BLaER1 treated with 17β-estradiol and CSF1 and Interleukin-3, amounts not matched to agents 10 nM and 100 nM (cell line): ENCODE results near the gene TPSG1.

Source experiments
- H3K27ac ChIP-seq, 11 experiments: shearing (Covaris generic); formaldehyde crosslinking; 2 replicates each; pipeline ENCODE4 v1.8.1; 2022
- H3K27me3 ChIP-seq, 11 experiments: shearing (Covaris generic); formaldehyde crosslinking; 2 replicates each; pipeline ENCODE4 v1.8.1; 2022
- H3K36me3 ChIP-seq, 11 experiments: shearing (Covaris generic); formaldehyde crosslinking; 2 replicates each; pipeline ENCODE4 v1.8.1; 2022
- H3K4me1 ChIP-seq, 10 experiments: shearing (Covaris generic); formaldehyde crosslinking; 2 replicates each; pipeline ENCODE4 v1.8.1; 2022
- H3K4me2 ChIP-seq, 11 experiments: shearing (Covaris generic); formaldehyde crosslinking; 2 replicates each; pipeline ENCODE4 v1.8.1; 2022
- H3K4me3 ChIP-seq, 10 experiments: shearing (Covaris generic); formaldehyde crosslinking; 2 replicates each; pipeline ENCODE4 v1.8.1; 2022
- H3K9ac ChIP-seq, 11 experiments: shearing (Covaris generic); formaldehyde crosslinking; 2 replicates each; pipeline ENCODE4 v1.8.1; 2022
- H3K9me3 ChIP-seq, 11 experiments: shearing (Covaris generic); formaldehyde crosslinking; replicated peaks in 1 of 11; 2 replicates each; pipeline ENCODE4 v1.8.1; 2022
- H4K20me1 ChIP-seq, 11 experiments: shearing (Covaris generic); formaldehyde crosslinking; 2 replicates each; pipeline ENCODE4 v1.8.1; 2022
- Cebpa-rat ChIP-seq, 11 experiments: shearing (Covaris generic); IDR thresholded peaks; 2 replicates each; pipeline ENCODE4 v1.8.1; 2022

The TPSG1 gene

GRCh38 chr16:1177750-1178149, 47.3 kb downstream of the TPSG1 start:
- peaks cover 21 to 45% (median 22%) of the 10 kb centered on the region in 10 experiments for H3K4me1 ChIP-seq
- H3K9ac ChIP-seq: no peak overlapping the region
- TF ChIP-seq Cebpa-rat (IDR thresholded peaks at IDR 0.05): no peak
- H3K36me3 ChIP-seq: no peaks in the 10 kb centered on the region
- H3K4me2 ChIP-seq: no peak overlapping the region
- H3K27me3 ChIP-seq: peaks cover 0 to 26% (median 3%) of the 10 kb centered on the region in 11 experiments; a peak in 10 of 22 replicates
- no peak overlapping the region for H3K27ac ChIP-seq
- H4K20me1 ChIP-seq: peaks cover 0 to 92% (median 66%) of the 10 kb centered on the region in 11 experiments; a peak in 18 of 22 replicates
- no peaks in the 10 kb centered on the region for H3K9me3 ChIP-seq
- no peak overlapping the region for H3K4me3 ChIP-seq

DNA sequence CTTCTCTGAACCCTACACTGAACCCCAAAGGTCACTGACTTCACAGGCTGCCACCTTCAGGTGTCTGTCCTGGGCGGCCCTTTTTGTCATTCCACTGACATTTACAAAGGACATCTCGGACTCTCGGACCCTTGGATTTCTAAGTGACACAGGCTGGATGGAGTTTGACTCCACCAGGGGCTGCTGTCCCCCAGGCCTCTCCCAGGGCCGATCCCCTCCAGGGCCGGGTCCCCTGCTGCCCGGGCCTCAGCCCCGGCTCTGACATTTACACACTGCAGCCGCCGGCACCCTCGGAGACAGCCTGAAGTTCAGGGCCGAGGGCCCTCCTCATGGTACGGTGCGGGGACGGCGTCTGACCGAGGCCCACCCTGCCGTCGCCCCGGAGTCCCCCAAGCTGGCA, 48.0 kb downstream of the TPSG1 start:
- H3K9ac ChIP-seq: no peak overlapping the region
- no peak overlapping the region for H3K4me2 ChIP-seq
- H4K20me1 ChIP-seq: peaks cover 0 to 92% (median 61%) of the 10 kb centered on the region in 11 experiments; a peak in 18 of 22 replicates
- TF ChIP-seq Cebpa-rat (IDR thresholded peaks at IDR 0.05): no peak
- H3K27me3 ChIP-seq: peaks cover 0 to 21% (median 3%) of the 10 kb centered on the region in 11 experiments; a peak in 11 of 22 replicates
- H3K9me3 ChIP-seq: no peaks in the 10 kb centered on the region
- H3K4me3 ChIP-seq: no peak overlapping the region
- no peaks in the 10 kb centered on the region for H3K36me3 ChIP-seq
- peaks cover 14 to 38% (median 15%) of the 10 kb centered on the region in 10 experiments for H3K4me1 ChIP-seq
- no peak overlapping the region for H3K27ac ChIP-seq

- H3K4me1 ChIP-seq: peaks cover 8 to 36% (median 9%) of the 10 kb centered on the region in 10 experiments; a peak in 18 of 20 replicates
- no peak overlapping the region for H3K9ac ChIP-seq
- H3K4me2 ChIP-seq: no peak overlapping the region; a peak in 1 of 22 replicates
- no peak for TF ChIP-seq Cebpa-rat (IDR thresholded peaks at IDR 0.05)
- no peaks in the 10 kb centered on the region for H3K9me3 ChIP-seq
- no peak overlapping the region for H3K27ac ChIP-seq
- no peak overlapping the region for H3K4me3 ChIP-seq
- H3K36me3 ChIP-seq: no peaks in the 10 kb centered on the region
- peaks cover 0 to 92% (median 61%) of the 10 kb centered on the region in 11 experiments; a peak in 18 of 22 replicates for H4K20me1 ChIP-seq
- peaks cover 0 to 16% (median 8%) of the 10 kb centered on the region in 11 experiments; a peak in 14 of 22 replicates for H3K27me3 ChIP-seq
Observed at GRCh38 chr16:1176280-1176897, 48.7 kb downstream of the TPSG1 start.

- Histone ChIP-seq H3K27me3 (peaks cover 2 to 15% (median 12%) of the 10 kb centered on the region in 11 experiments; a peak in 18 of 22 replicates), H3K4me1 (peaks cover under 1 to 34% (median 5%) of the 10 kb centered on the region in 10 experiments; a peak in 16 of 20 replicates), H3K27ac (no peak overlapping the region), H4K20me1 (peaks cover 0 to 92% (median 58%) of the 10 kb centered on the region in 11 experiments; a peak in 18 of 22 replicates), H3K9ac (no peak overlapping the region), H3K4me3 (no peak overlapping the region), H3K4me2 (no peak overlapping the region; a peak in 1 of 22 replicates), H3K36me3 (no peaks in the 10 kb centered on the region), H3K9me3 (no peaks in the 10 kb centered on the region)
- TF ChIP-seq Cebpa-rat (IDR thresholded peaks at IDR 0.05): no peak
Observed at GRCh38 chr16:1175566-1176279, 49.3 kb downstream of the TPSG1 start.

DNA sequence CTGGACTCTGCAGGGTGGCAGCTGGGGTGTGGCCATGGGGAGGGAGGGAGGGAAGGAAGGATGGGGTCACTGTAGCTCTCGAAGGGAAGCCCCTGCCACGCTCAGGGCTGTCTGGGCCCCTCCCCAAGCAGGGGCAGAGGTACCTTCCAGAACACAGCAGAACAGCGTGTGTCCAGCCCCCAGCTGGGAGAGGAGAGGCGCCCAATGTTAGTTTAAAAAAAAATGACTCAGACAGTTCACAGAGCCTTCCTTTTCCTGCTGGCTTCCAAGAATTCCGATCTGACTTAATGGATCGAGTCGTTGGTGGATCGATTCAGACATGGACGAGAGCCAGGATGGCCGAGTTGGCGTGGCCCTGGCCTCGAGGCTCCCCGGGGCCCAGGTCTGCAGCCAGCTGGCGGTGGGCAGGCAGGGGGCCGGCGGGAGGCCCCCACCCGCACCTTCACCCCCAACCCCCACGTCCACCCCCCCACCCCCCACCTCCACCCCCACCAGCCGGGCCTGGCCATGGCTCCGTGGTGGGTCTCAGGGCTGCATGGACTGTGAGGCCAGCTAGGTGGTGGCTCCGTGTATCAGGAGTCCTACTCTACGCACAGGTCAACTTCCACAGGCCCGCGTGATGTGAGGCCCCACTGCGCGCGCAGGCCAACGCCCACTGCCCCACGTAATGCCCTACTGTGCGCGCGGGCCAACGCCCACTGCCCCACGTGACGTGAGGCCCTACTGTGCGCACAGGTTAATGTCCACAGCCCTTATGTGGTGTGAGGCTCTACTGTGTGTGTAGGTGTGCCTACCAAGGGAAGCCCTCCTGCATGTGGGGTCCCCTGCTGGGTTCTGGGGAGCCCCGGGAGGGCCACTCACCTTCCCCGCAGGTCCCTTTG, 50.4 kb downstream of the TPSG1 start:
- no peak for TF ChIP-seq Cebpa-rat (IDR thresholded peaks at IDR 0.05)
- Histone ChIP-seq H3K4me1 (peaks cover 0 to 41% (median 13%) of the 10 kb centered on the region in 10 experiments; a peak in 13 of 20 replicates), H4K20me1 (peaks cover 0 to 92% (median 59%) of the 10 kb centered on the region in 11 experiments; a peak in 18 of 22 replicates), H3K27ac (no peak overlapping the region), H3K9me3 (no peaks in the 10 kb centered on the region), H3K27me3 (peaks cover 12 to 25% (median 20%) of the 10 kb centered on the region in 11 experiments; a peak in 19 of 22 replicates), H3K4me3 (no peak overlapping the region), H3K9ac (no peak overlapping the region), H3K4me2 (no peak overlapping the region), H3K36me3 (no peaks in the 10 kb centered on the region)

DNA sequence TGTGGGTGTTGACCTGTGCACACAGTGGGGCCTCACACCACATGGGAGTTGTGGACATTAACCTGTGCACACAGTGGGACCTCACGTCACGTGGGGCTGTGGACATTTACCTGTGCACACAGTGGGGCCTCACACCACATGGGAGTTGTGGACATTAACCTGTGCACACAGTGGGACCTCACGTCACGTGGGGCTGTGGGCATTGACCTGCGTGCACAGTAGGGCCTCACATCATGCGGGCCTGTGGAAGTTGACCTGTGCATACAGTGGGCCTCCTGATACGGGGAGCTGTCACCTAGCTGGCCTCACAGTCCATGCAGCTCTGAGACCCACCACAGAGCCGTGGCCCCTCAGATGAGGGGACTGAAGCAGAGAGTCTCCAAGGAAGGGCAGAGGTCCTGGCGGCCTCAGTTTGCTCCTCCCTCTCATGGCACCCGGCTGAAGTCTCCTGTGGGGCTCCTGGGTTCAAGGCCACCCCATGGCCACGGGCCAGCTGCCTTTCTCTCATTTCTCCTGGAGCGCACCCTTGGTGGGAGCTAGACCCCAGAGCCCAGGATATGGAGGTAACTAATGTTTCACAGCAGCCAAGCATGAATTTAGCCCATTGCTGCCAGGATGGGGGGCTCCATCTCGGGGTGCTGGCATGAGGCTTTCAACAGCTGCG, 51.1 kb downstream of the TPSG1 start:
- H4K20me1 ChIP-seq: peaks cover 0 to 90% (median 58%) of the 10 kb centered on the region in 11 experiments; a peak in 18 of 22 replicates
- no peak overlapping the region for H3K27ac ChIP-seq
- peaks cover 13 to 30% (median 23%) of the 10 kb centered on the region in 11 experiments; a peak in 19 of 22 replicates for H3K27me3 ChIP-seq

GRCh38 chr16:1172651-1173050, 52.4 kb downstream of the TPSG1 start:
- Histone ChIP-seq H3K27me3 (peaks cover 13 to 35% (median 23%) of the 10 kb centered on the region in 11 experiments; a peak in 19 of 22 replicates), H3K36me3 (no peaks in the 10 kb centered on the region), H3K4me1 (peaks cover 0 to 48% (median 20%) of the 10 kb centered on the region in 10 experiments; a peak in 13 of 20 replicates), H3K27ac (no peak overlapping the region), H3K4me3 (no peak overlapping the region), H4K20me1 (peaks cover 0 to 94% (median 58%) of the 10 kb centered on the region in 11 experiments; a peak in 19 of 22 replicates), H3K9me3 (no peaks in the 10 kb centered on the region), H3K4me2 (no peak overlapping the region), H3K9ac (no peak overlapping the region)
- no peak for TF ChIP-seq Cebpa-rat (IDR thresholded peaks at IDR 0.05)

More for the DNA sequence above, 51.1 kb downstream of the TPSG1 start:
- H3K4me2 ChIP-seq: no peak overlapping the region
- H3K4me3 ChIP-seq: no peak overlapping the region
- H3K4me1 ChIP-seq: peaks cover 0 to 44% (median 18%) of the 10 kb centered on the region in 10 experiments; a peak in 13 of 20 replicates
- no peak for TF ChIP-seq Cebpa-rat (IDR thresholded peaks at IDR 0.05)
- H3K9me3 ChIP-seq: no peaks in the 10 kb centered on the region
- no peak overlapping the region for H3K9ac ChIP-seq
- no peaks in the 10 kb centered on the region for H3K36me3 ChIP-seq

GRCh38 chr16:1171854-1172428, 53.1 kb downstream of the TPSG1 start:
- peaks cover 0 to 53% (median 27%) of the 10 kb centered on the region in 10 experiments; a peak in 13 of 20 replicates for H3K4me1 ChIP-seq
- H3K4me3 ChIP-seq: no peak overlapping the region
- H3K36me3 ChIP-seq: no peaks in the 10 kb centered on the region; a peak in 1 of 22 replicates
- TF ChIP-seq Cebpa-rat (IDR thresholded peaks at IDR 0.05): no peak
- no peak overlapping the region for H3K27ac ChIP-seq
- no peaks in the 10 kb centered on the region for H3K9me3 ChIP-seq
- H3K9ac ChIP-seq: no peak overlapping the region
- H3K4me2 ChIP-seq: no peak overlapping the region
- H4K20me1 ChIP-seq: peaks cover 0 to 94% (median 60%) of the 10 kb centered on the region in 11 experiments; a peak in 19 of 22 replicates
- H3K27me3 ChIP-seq: peaks cover 13 to 35% (median 23%) of the 10 kb centered on the region in 11 experiments; a peak in 19 of 22 replicates
